Neuron (in vitro differentiated cells): ENCODE results near the gene MLXIP.

Experiments
- H2AFZ ChIP-seq: one replicate; pipeline ENCODE4 v1.6.1; 2013; ENCODE audit warnings: low read depth, mild to moderate bottlenecking, inconsistent platforms, low read length, moderate library complexity
- H3K27me3 ChIP-seq: one replicate; pipeline ENCODE4 v1.6.1; 2013; ENCODE audit warnings: low read length; ENCODE audit not compliant: insufficient read depth
- H3K36me3 ChIP-seq: one replicate; pipeline ENCODE4 v1.6.1; 2013; ENCODE audit warnings: low read length; ENCODE audit not compliant: insufficient read depth
- H3K4me1 ChIP-seq: one replicate; pipeline ENCODE4 v1.6.1; 2013; ENCODE audit warnings: low read length; ENCODE audit not compliant: insufficient read depth
- H3K4me3 ChIP-seq: 2 replicates; pipeline ENCODE4 v1.5.1; 2013; ENCODE audit warnings: mild to moderate bottlenecking, low read length, moderate library complexity
- H3K9me3 ChIP-seq: one replicate; pipeline ENCODE4 v1.6.1; 2013; ENCODE audit warnings: low read length

Gene MLXIP

GRCh38 chr12:122135437-122136031 is 57.0 kb downstream of the MLXIP start:
- Histone ChIP-seq H3K9me3 (no peaks in the 10 kb centered on the region), H2AFZ (no peak overlapping the region), H3K4me1 (no peaks in the 10 kb centered on the region), H3K36me3 (peaks cover 23% of the 10 kb centered on the region), H3K4me3 (no peak overlapping the region), H3K27me3 (no peaks in the 10 kb centered on the region)

DNA sequence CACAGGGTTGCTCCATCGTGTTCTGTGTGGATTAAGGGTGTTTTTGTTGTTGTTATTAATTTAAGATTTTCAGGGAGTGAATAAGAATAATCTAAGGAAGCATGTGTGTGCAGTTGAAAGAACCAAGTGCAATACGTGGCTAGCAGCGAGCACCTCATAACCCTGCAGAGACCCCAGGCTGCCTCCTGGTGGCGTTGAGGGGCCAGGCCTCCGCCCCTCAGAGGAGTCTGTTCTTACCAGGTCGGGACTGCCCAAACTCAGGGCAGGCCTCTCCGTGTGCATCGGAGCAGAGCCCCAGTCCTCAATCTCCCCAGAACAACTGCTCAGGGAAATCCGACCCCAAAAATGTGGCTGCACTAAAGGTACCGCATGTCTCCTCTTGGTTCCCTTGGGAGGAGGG is 58.7 kb downstream of the MLXIP start:
- Histone ChIP-seq H3K9me3 (peaks cover 10% of the 10 kb centered on the region), H3K27me3 (no peaks in the 10 kb centered on the region), H3K4me3 (no peak overlapping the region), H3K4me1 (no peaks in the 10 kb centered on the region), H2AFZ (no peak overlapping the region), H3K36me3 (peaks cover 36% of the 10 kb centered on the region)

- Histone ChIP-seq H3K4me3 (no peak overlapping the region), H3K27me3 (no peaks in the 10 kb centered on the region), H3K36me3 (peaks cover 40% of the 10 kb centered on the region), H2AFZ (no peak overlapping the region), H3K9me3 (peaks cover 14% of the 10 kb centered on the region), H3K4me1 (no peaks in the 10 kb centered on the region)
Measured at GRCh38 chr12:122137681-122138080, 59.1 kb downstream of the MLXIP start.

- no peak overlapping the region for H3K4me3 ChIP-seq
- H3K9me3 ChIP-seq: peaks cover 19% of the 10 kb centered on the region
- H3K36me3 ChIP-seq: peaks cover 40% of the 10 kb centered on the region
- no peaks in the 10 kb centered on the region for H3K27me3 ChIP-seq
- H2AFZ ChIP-seq: no peak overlapping the region
- H3K4me1 ChIP-seq: no peaks in the 10 kb centered on the region
Measured at GRCh38 chr12:122138181-122138580, 59.6 kb downstream of the MLXIP start.

GRCh38 chr12:122138616-122139015 is 60.1 kb downstream of the MLXIP start:
- no peak overlapping the region for H3K4me3 ChIP-seq
- H3K27me3 ChIP-seq: no peaks in the 10 kb centered on the region
- H2AFZ ChIP-seq: no peak overlapping the region
- no peaks in the 10 kb centered on the region for H3K4me1 ChIP-seq
- H3K36me3 ChIP-seq: peaks cover 44% of the 10 kb centered on the region
- H3K9me3 ChIP-seq: peaks cover 20% of the 10 kb centered on the region

- H3K4me1 ChIP-seq: no peaks in the 10 kb centered on the region
- H3K36me3 ChIP-seq: peaks cover 48% of the 10 kb centered on the region
- no peak overlapping the region for H3K4me3 ChIP-seq
- H3K9me3 ChIP-seq: peaks cover 20% of the 10 kb centered on the region
- no peaks in the 10 kb centered on the region for H3K27me3 ChIP-seq
- H2AFZ ChIP-seq: no peak overlapping the region
Measured at GRCh38 chr12:122139266-122139665, 60.7 kb downstream of the MLXIP start.

GRCh38 chr12:122139941-122140340 is 61.4 kb downstream of the MLXIP start:
- Histone ChIP-seq H3K4me1 (no peaks in the 10 kb centered on the region), H2AFZ (no peak overlapping the region), H3K36me3 (peaks cover 47% of the 10 kb centered on the region), H3K4me3 (no peak overlapping the region), H3K9me3 (peaks cover 20% of the 10 kb centered on the region), H3K27me3 (no peaks in the 10 kb centered on the region)

- no peak overlapping the region for H3K4me3 ChIP-seq
- H3K9me3 ChIP-seq: peaks cover 20% of the 10 kb centered on the region
- H3K27me3 ChIP-seq: no peaks in the 10 kb centered on the region
- no peak overlapping the region for H2AFZ ChIP-seq
- H3K4me1 ChIP-seq: no peaks in the 10 kb centered on the region
- H3K36me3 ChIP-seq: peaks cover 41% of the 10 kb centered on the region
Measured at GRCh38 chr12:122140467-122141257, 62.1 kb downstream of the MLXIP start.

GRCh38 chr12:122141911-122142725 is 63.6 kb downstream of the MLXIP start:
- Histone ChIP-seq H3K27me3 (no peaks in the 10 kb centered on the region), H2AFZ (no peak overlapping the region), H3K36me3 (peaks cover 40% of the 10 kb centered on the region), H3K9me3 (peaks cover 20% of the 10 kb centered on the region), H3K4me1 (no peaks in the 10 kb centered on the region), H3K4me3 (no peak overlapping the region)

- H3K27me3 ChIP-seq: no peaks in the 10 kb centered on the region
- no peak overlapping the region for H3K4me3 ChIP-seq
- peaks cover 20% of the 10 kb centered on the region for H3K9me3 ChIP-seq
- H3K4me1 ChIP-seq: no peaks in the 10 kb centered on the region
- H2AFZ ChIP-seq: no peak overlapping the region
- peaks cover 40% of the 10 kb centered on the region for H3K36me3 ChIP-seq
Measured at GRCh38 chr12:122142857-122143256, 64.3 kb downstream of the MLXIP start.

DNA sequence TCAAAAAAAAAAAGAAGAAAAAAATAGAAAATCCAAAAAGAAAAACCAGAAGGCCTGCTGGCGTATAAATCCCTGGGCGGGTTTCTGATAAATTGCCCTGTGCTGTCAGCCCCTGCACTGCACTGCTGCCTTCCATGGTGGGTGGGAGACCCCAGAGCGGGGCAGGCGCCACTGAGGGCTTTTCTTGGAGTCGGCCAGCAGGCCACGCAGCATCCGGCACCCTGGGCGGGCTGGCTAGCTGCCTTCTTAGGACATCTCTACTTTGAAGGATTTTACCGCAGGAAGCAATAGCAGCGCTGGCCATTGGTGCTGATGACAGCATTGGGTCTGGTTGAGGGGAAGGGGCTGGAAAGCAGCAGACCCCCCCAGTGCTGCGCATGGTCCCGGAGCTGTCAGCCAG is 66.3 kb downstream of the MLXIP start:
- Histone ChIP-seq H3K4me3 (no peak overlapping the region), H2AFZ (no peak overlapping the region), H3K4me1 (no peaks in the 10 kb centered on the region), H3K9me3 (peaks cover 20% of the 10 kb centered on the region), H3K27me3 (no peaks in the 10 kb centered on the region), H3K36me3 (peaks cover 34% of the 10 kb centered on the region)

DNA sequence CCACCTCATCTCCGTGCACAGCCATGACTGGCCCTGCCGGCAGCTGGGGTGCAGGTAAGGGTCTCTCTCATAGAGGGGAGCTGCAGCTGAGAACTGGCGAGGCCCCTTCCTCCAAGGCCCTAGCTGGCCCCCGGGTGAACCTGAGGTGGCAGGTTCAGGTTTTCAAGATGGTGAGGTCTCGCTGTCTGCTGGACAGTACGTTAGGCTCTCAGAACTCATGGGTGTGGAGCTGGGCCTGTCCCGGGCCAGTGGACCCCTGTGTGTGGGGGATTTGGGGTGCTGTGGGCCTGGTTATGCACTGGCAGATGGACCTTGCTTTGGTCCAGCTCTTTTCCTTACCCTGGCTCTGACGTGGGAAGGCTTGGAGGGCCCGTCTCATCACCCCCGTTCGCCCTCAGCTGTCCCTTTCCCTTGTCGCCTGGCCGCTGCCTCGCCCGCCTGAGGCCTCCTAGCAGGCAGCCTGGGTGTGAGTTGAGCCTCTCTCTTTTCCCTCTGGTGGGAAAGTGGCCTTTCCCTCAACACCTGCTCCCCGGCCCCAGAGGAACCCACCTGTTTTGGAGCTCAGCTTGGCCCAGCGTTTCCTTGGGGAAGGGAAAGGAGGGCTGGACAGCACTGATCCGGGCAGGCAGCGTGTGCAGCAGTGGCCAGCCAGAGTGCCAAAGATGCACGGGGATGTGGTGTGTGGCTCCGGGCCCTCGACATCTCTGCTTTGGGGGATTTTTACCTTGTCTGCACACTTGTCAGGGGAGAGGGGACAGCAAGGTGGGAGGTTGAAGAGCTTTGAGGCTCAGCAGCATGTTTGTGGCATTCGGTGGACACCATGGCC is 67.2 kb downstream of the MLXIP start:
- Histone ChIP-seq H3K36me3 (peaks cover 31% of the 10 kb centered on the region), H3K9me3 (peaks cover 20% of the 10 kb centered on the region), H3K27me3 (no peaks in the 10 kb centered on the region), H2AFZ (no peak overlapping the region), H3K4me1 (no peaks in the 10 kb centered on the region), H3K4me3 (no peak overlapping the region)
